AG08395 (cell line): ENCODE measurements around the gene ULK4.
"Not testable (repeated sequence)": the region's sequence is repeated elsewhere in the genome, so short reads cannot be mapped to it uniquely, and the experiment has no call there.

Experiments used
- DNase-seq: peaks from one replicate; pipeline ENCODE4 v3.0.0; 2012; ENCODE audit warnings: mixed read lengths, low spot score

The ULK4 gene

DNA sequence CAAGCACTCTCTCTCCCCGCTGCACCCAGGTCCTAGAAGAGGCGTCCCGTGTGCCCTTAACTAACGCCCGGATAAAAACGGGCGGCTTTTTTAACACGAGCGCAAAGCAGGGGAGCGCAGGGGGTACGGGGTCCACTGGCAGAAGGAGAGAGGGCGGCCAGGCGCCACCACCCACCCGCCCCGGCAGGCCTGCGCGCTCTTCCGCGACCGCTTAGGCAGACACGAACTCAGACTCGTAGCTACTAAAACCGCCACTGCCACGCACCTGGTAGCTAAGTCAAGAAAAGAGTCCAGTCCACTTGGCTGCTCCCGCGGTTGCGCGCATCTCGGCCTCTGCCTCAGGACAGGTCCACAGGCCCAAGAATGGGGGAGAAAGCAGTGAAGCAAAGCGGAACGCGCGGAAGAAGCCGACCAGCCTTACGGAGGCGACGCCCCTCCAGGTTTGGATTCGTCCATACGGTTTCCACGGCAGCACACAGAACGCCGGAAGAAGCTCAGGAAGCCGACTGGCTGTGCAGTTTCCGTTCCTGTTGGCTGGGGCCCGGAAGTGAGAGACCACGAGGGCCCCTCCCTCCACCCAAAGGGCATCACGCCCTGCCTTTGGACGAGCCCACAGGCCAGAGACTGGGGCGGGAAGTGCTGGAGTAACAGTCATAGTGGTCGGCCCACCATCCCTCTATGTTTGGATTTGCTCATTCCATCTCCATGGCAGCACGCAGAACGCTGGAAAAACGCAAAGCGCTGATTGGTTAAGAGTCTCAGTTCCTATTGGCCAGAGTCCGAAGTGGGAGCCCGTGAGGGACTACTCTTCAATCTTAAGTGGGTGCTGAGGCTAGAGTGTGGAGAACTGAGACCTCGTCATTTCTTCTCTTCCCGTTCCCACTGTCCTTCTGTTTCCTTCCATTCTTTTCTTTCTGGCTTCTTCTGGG, at the start of gene ULK4:
Gene ULK4, minus strand, starts transcription at position 353 of the 929 bp plus-strand sequence. CDS start 7,344 bp downstream, outside the sequence.
- peak; percentile 94 for DNase-seq

GRCh38 chr3:42010530-42010929, 48.6 kb upstream of the ULK4 start:
- no peak for DNase-seq

DNA sequence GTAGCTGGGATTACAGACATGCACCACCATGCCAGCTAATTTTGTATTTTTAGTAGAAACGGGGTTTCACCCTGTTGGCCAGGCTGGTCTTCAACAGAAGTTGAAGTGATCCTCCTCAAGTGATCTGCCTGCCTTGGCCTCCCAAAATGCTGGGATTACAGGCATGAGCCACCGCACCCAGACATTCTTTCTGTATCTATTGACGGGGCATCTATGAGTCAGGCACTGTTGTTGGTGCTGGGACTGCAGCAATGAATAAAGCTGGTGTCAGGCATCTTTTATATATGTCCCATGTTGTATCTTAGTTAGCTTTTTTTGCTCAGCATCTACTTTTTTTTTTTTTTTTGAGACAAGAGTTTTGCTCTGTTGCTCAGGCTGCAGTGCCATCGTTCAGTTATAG, 47.6 kb upstream of the ULK4 start:
- DNase-seq, result no peak

- no peak for DNase-seq
Observed at GRCh38 chr3:42007785-42008184, 45.9 kb upstream of the ULK4 start.

DNA sequence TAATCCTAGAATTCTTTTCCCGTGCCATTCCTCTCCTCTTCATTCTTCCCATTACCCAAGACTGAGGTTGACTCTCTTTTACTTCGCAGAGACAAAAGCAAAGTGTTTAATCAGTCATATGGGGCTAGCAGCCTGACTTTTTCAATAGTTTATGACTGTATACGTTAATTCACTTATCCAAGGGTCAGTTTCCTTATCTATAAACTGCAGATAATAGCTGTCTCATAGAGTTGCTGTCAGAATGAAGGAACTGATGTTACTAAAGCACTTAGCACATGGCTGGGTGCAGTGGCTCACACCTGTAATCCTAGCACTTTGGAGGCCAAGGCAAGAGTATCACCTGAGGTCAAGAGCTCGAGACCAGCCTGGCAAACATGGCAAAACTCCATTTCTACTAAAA, 43.5 kb upstream of the ULK4 start:
- DNase-seq, result no peak

GRCh38 chr3:42002790-42003189, 40.9 kb upstream of the ULK4 start:
- DNase-seq, result no peak

- no peak for DNase-seq
Observed at GRCh38 chr3:42001777-42002176, 39.9 kb upstream of the ULK4 start.

DNA sequence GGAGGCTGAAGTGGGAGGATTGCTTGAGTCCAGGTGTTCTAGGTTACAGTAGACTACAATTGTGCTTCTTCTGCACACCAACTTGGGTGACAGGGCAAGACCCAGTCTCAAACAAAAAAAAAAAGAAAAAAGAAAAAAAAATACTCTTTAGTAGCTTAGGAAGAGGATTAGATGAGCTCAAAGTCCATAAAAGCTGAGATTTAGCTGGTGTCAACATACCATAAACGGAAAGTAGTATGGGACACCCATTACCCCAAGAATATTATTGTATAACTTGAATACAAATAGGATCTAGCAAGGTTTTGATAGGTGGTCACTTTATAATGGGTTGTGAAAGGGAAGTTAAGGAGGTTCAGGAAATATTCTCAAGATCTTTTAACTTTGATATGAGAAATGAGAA, 38.0 kb upstream of the ULK4 start:
- DNase-seq, result no peak

- DNase-seq, result no peak
Observed at GRCh38 chr3:41997702-41998550, 36.0 kb upstream of the ULK4 start.

- no peak for DNase-seq
Observed at GRCh38 chr3:41991437-41991836, 29.5 kb upstream of the ULK4 start.

- DNase-seq, result no peak
Observed at GRCh38 chr3:41989518-41989917, 27.6 kb upstream of the ULK4 start.

- no peak for DNase-seq
Observed at GRCh38 chr3:41987627-41988026, 25.7 kb upstream of the ULK4 start.

- DNase-seq, result no peak
Observed at GRCh38 chr3:41986561-41986960, 24.7 kb upstream of the ULK4 start.

- DNase-seq, result no peak
Observed at GRCh38 chr3:41985018-41985417, 23.1 kb upstream of the ULK4 start.

DNA sequence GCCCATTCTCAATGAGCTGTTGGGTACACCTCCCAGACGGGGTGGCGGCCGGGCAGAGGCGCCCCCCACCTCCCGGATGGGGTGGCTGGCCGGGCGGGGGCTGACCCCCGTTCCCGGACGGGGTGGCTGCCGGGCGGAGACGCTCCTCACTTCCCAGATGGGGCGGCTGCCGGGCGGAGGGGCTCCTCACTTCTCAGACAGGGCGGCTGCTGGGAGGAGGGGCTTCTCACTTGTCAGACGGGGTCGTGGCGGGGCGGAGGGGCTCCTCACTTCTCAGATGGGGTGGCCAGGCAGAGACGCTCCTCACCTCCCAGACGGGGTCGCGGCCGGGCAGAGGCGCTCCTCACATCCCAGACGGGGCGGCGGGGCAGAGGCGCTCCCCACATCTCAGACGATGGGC, 21.2 kb upstream of the ULK4 start:
- not testable (repeated sequence) for DNase-seq

- DNase-seq, result not testable (repeated sequence)
Observed at GRCh38 chr3:41977401-41977800, 15.5 kb upstream of the ULK4 start.

GRCh38 chr3:41975416-41976103, 13.7 kb upstream of the ULK4 start:
- DNase-seq, result no peak

DNA sequence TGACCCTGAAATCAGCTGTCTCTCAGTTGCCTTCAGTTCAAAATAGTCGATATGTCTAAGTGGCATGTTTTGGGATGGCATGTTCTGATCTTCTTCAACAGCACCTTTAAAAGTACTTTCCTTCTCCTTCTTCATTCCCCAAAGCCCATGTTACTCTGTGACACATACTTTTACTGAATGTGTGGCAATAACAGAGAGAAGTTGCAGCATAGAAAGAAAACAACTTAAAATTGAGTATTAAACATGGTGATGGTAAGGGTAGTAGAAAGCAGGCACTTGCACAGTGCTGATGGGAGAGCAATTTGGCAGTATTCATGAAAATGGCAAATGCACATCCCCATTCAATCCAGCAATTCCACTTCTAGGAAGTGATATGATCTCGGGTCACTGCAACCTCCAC, 12.3 kb upstream of the ULK4 start:
- DNase-seq, result no peak

DNA sequence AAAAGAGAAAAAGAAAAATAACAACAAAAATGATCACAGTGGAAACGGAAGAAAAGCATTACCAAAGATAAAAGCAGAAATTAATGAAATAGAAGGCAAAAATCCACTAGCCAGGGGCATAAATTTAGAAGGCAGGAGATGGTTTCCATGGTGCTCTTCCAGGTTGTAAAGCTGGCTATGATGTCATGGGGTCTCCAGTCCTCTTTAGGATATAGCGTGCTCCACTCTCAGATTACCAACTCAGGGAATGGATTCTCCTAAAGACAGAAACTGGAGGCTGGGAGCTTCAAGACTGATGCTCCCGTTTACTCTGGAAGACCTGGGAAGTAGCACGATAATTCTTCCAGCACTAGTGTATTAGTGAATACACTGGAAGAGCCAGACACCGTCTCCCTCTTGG, 10.9 kb upstream of the ULK4 start:
- DNase-seq, result no peak

GRCh38 chr3:41966206-41966605, 4.3 kb upstream of the ULK4 start:
- no peak for DNase-seq

DNA sequence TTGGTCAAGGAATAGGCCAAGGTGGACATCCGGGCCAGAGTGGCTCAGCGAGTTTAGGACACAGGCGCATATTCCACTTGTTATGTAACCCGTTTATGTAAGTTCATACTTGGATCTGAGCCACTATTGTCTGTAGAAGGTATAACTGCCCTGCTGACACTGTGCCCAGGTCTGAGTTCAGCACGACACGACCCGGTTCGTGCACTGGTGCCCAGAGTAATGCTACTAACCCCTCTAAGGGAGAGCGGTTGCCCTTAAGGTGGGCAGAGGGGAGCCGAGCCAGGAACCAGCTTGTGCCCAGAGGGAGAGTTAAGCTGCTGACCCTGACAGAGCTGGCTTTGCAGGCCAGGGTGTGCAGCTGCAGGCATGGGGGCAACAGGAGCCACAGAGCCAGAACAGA, 1.9 kb upstream of the ULK4 start:
- no peak for DNase-seq
